ENCODE results near the gene GATA5.

GATA5 gene

DNA sequence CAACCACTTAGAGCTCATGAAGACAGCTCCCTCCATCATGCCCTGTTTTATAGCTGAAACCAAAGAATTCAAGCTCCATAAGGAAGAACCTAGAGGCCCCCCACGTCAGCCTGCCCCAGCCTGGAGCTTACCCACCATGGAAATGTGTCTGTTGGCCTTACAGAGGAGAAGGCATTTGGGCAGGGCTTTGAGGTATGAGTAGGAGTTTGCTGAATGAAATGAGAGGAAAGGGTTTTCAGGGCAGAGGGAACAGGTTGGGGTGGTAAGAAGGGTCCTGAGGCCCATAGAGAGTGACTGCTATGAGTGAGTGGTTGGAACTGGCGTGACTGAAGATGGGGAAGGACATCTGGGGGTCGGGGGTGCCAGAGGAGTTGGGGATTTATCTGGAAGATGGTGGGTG lies 12.7 kb upstream of the GATA5 start:
- no peak for DNase-seq (ENCODE audit: low read depth in 1 of 2, low spot score in 1 of 2)

DNA sequence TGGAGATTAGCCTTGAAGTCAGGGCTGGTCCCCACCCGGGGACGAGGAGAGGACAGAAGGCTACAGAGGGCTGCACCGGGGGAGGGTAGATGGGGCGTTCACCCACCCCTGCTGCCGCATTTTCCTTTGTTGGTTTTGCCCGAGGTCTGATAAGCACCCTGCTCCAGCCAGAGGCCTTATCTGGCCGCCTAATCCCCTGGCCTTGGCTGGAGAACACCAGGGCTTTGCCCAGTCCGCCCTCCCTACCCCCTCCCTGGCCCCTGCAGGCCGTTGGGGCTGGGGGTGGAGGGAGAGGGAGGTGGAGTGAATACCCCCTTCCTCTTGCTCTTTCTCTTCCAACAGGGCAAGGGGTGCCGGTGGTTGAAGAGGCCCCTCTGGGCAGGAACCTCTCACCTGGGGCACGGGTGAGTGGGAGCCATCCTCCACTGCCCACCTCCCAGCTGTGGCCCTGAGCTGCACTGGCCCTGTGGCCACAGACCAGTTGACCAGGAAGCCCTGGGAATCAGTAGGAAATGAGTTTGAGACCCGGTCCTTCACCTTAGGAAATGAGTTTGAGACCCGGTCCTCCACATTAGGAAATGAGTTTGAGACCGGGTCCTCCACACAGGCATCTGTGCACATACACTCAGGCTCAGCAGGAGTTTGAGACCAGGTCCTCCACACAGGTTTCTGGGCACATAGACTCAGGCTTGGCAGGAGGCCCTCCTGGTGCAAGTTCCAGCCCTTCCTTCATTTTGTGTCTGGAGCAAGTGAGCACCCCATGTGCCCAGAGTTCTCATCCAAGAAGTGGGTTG lies 12.0 kb upstream of the GATA5 start:
- no peak for DNase-seq (ENCODE audit: low read depth in 1 of 2, low spot score in 1 of 2)

DNA sequence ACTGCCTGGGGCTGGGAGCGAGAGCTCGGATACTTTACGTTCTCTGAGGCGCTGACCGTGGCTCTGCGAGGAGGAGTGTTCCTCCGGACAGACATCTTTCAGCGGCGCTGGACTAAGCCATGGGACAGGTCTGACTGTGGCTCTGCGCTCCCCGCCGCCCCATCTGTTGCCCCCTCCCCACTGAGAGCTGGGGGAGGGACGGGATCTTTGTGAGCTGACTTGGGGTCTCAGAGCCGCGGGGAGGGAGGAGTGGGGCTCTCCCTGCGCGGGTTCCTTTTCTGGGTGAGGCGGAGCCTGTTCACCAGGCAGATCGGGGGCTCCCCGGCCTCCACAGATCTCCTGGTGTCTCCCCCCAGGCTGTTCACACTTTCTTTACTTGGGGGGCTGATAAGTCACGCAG lies 11.3 kb upstream of the GATA5 start:
- DNase-seq (ENCODE audit: low read depth in 1 of 2, low spot score in 1 of 2) = no peak

DNA sequence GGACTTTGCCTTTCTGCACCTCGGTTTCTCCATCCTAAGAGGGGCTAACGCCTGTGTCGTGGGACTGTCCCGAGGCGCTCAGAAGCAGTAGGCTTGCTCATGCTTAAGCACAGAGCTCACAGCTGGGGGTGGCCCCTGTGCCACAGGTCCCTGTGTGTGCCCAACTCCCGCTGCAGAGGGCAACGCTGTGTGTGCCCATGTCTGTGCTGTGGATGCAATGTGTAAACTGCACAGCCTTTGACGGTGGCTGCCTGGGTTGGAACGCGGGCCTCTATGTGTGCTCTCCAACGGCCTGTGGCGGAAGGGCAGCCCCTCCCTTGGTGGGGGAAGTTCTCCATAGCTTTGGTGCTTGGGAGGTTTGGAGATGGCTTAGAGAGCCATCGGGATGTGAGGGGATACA lies 10.7 kb upstream of the GATA5 start:
- DNase-seq (ENCODE audit: low read depth in 1 of 2, low spot score in 1 of 2) = no peak

DNA sequence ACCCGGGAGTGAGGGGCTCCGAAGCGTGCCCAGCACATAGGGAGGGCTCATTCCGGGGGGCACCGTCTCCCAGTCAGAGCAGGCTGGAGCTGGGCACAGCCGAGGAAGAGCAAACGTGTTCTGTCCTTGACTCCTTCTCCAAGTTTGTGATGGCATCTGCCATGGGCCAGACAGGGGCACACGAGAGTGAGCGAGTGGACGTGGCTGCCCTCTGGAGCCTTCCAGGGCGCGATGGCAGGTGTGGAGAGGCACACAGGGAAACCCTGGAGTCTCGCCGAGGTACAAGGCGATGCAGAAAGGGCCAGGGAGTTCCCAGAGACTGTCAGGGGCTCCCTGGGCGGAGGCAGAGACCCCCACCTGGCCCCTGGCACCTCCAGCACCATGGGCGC lies 9.9 kb upstream of the GATA5 start:
- DNase-seq (ENCODE audit: low read depth in 1 of 2, low spot score in 1 of 2) = no peak

DNA sequence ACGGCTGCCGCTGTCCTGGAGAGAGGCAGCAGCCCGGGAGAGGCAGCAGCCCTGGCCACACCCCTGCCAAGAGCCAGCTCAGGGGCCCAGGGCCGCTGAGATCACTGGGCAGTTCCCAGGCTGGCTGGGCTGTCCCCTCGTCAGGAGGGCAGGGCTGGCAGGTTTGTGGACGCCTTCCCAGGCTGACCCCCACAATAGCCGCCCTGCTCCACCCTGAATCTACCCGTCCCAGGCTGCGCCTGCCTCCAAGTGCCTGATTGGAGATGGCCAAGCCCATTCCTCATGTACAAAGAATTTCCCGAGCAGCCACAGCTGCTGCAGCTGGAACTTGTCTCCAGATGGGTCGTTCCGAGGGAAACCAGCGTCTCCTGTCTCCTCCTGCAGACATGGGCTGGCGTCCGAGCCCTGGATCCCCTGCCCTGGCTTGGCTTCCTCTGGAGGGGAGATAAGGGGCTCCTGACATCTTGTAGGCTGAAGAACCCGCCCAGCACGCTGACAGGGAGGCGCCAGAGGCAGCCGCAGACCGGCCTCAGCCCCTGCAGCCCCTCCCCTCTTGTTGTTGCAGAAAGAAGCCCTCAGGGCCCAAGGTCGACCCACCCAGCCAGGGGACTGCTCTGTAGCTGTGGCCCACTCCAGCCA lies 9.4 kb upstream of the GATA5 start:
- no peak for DNase-seq (ENCODE audit: low read depth in 1 of 2, low spot score in 1 of 2)

DNA sequence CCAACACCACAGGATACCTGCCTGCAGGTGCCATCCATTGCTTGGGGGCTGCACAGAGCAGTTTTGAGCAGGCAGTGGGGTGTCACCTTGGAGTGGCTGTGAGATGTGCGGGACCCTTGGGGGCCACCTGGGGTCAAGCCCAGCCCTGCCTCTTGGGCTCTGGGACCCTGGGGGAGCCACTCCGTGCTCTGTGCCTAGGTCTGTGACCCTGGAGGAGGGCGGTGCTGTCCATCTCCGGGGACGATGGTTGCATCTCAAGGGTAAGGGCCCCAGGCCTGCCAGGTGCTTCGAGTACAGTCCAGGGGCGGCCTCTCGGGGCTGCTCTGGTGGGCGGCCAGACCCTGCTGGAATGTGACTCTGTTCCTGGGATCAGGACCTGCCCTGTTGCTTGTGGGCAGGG lies 8.7 kb upstream of the GATA5 start:
- no peak for DNase-seq (ENCODE audit: low read depth in 1 of 2, low spot score in 1 of 2)

DNA sequence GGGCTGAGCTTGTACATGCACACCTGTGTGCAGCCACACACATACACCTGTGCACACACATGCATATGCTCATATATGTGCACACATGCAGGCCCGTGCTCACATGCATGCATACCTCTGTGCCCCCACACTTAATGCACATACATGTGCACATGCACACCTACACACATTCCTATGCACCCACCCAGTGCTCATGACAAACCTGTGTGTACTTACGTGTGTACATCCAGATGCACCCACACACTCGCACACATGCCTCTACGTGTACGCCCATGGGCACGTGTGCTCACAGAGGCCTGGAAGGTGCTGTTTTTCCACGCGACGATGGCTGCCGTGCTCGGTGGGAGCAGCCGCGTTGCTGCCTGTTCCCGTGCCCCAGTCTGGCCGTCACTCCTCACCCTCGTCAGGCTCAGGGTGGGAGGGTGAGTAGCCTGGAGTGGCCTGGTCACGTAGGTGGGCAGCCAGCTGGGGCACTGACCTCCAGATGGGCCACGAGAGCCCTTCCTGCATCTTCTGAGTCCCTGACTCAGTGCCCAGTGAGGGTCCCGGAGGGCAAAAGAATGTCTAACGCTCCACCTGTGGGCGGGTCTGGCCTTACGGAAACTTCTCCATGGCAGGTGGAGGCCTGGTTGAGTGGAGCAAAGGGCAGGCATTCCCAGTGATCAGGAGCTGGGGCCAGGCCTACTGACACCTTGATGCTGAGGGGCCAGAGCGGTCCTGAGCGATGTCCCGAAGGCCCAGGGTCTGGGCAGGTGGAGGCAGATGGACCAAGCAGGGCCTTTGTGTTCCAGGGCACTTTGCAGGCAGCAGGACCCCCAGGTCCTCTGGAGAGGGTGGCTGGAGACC lies 8.0 kb upstream of the GATA5 start:
- DNase-seq (ENCODE audit: low read depth in 1 of 2, low spot score in 1 of 2) = no peak

DNA sequence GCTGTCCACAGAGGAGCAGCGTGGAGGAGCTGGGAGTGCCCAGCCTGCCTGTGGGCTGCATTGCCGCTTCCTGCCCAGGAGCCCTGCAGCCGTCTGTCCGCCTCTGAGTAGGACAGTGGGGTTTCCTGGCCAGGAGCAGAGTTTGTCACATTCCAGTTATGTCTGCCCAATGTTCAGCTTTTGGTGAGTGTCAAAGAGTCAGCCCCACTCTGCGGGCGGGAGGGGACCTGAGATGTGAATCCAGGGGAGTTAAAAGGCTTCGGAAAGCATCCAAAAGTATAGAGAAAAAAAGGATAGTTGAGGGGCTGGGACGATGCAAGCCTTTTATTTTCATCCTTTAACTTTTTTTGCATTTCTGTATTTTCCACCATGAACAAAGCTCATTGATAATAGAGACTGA lies 7.2 kb upstream of the GATA5 start:
- DNase-seq (ENCODE audit: low read depth in 1 of 2, low spot score in 1 of 2) = no peak

DNA sequence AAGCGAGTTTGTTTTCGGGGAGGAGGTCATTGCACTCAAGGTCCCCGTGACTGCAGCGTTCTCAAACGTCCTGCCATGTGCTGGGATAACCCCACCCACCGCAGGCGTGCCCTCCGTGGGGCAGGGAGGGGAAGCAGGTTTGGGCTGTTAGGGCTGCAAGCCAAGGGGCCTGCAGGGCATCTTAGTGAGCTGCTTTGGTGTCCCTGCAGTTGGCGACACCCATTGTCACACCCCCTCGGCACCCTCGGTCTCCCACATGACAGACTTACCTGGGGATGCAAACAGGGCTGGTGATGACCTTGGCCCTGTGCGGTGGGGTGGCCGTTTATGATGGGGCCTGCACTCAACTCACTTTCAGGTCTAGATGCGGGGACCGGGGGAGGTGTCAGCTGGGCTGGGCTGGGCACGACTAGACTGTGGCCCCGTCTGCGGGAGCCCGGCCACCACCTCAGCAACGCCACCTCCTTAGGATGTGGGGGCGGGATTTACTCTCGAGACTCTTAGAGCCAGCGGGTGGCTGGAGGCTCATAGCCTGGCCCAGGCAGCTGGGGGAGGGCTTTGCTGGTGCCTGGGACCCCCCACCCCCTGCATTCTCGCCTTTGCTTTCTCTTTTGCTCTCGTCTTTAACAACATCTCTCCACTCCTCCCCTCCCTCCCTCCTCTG lies 6.5 kb upstream of the GATA5 start:
- no peak for DNase-seq (ENCODE audit: low read depth in 1 of 2, low spot score in 1 of 2)

DNA sequence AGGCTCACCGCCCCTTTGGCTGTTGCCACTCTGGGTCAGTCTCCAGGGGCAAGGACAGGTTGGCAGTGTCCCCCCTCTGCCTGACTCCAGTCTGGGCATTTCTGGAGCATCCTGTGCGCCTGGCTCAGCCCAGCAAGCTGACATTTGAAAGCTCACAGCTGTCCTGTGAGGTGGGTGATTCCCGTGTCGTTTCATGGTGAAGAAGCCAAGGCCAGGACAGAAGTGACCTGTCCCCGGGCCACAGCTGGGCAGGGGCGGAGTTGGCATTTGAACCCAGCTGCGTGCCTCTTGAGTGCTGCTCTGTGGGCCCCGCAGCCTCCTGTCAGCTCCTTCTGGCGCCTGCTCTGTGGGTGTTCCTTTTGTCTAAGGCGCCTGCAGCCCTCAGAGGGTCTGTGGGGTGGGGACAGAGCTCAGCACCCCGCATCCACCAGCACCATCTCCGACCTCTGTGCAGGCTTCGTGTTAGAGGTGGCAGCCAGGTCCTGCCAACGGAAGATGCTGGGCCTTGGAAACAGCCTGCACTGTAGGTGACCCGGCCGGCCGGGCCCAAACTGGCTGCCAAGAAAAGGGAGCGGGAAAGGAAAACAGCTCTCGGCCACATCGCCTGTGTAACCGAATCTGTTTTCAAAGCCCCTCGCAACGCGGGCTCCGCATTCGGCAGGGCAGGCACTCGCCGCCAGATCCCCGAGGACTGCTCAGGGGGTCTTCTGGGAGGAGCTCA lies 5.8 kb upstream of the GATA5 start:
- DNase-seq (ENCODE audit: low read depth in 1 of 2, low spot score in 1 of 2) = no peak

DNA sequence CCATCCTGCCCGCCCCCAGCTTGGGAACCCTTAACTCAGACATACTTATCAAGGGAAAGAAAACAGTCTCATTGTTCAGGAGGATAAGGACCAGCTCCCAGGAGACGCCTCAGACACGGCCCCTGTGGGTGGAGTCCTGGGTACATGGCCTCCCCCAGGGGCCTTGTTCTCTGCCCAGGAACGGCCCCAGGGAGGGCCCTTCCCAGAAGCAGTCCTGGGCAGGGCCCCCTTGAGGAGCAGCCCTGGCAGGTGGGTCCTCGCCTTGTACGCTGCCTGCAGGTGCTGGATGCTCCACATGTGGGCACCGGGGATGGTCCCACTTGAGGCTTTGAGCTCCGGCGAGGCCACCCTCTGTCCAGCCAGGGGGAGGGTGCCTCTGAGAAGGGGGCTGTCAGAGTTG lies 4.5 kb upstream of the GATA5 start:
- no peak for DNase-seq (ENCODE audit: low read depth in 1 of 2, low spot score in 1 of 2)

DNA sequence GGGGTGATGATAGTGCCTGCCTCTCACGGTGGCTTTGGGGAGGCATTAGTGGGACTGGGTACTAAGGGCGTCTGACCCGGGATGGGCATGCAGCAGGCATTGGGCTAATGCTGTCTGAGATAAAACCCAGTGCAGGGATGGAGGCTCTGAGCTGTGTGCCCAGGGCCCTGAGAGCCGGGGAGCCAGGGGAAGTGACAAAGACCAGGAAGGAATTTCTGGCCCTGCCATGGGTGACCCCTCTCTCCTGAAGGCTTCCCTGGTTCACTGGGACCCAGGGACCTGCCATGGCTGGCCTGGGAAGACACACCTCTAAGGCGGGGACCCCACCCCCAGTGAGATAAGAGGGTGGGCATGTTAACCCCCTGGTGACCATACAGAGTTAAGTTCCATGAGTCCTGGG lies 3.9 kb upstream of the GATA5 start:
- DNase-seq (ENCODE audit: low read depth in 1 of 2, low spot score in 1 of 2) = no peak

DNA sequence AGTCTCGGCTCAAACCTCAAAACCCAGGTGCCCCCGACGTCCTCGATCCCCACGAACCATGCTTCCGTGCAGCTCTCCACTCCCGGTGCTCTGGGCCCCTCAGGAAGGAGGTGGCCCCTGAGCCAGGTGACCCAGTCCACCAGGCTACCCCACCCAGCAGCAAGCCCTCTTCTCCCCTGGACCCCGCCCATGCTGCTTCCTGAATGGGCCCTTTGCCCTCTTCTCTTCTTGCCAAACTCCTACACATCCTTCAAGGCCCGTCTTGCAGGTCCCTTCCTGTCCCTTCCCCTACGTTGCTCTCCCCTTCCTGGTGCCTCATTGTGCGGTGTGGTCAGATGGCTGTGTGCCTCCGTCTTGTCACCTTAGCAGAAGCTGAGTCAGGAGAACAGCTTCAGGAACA lies 3.4 kb upstream of the GATA5 start:
- DNase-seq (ENCODE audit: low read depth in 1 of 2, low spot score in 1 of 2) = no peak

DNA sequence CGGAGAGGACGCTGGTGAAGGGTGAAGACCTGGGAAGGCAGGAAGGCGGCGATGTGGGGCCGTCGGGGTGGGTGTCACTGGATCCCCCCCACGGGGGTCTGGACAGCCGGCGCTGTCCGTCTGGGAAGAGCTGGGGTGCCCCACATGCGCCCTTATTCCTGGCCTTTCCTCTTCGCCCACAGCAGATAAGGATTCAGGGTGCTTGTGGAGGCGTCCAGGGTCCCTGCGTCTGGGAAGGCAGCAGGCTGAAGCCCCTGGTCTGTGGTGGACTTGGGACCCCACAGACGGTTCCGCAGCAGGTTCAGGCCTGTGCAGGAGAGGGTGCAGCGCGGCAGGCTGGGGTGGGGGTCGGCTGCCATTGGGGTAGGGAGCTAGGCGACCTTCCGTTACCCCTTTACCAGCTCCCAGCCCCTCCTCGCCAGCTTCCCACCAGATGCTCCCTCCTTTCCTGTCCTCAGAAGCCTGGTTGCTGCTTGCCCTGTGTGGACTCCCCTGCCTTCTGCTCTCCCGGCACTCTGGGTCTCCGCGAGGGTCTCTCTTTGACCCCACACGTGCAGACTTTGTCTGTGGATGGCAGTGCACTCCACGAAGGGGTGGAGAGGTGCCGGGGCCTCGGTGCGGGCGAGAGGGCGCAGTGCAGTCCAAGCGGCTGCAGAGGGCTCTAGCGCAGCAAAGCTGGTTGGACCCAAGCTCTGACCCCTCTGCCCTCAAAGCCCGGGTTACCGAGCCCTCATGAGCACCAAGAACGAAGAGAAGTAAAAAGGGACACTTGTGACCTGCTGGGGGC lies 2.1 kb upstream of the GATA5 start:
- DNase-seq (ENCODE audit: low read depth in 1 of 2, low spot score in 1 of 2) = no peak

DNA sequence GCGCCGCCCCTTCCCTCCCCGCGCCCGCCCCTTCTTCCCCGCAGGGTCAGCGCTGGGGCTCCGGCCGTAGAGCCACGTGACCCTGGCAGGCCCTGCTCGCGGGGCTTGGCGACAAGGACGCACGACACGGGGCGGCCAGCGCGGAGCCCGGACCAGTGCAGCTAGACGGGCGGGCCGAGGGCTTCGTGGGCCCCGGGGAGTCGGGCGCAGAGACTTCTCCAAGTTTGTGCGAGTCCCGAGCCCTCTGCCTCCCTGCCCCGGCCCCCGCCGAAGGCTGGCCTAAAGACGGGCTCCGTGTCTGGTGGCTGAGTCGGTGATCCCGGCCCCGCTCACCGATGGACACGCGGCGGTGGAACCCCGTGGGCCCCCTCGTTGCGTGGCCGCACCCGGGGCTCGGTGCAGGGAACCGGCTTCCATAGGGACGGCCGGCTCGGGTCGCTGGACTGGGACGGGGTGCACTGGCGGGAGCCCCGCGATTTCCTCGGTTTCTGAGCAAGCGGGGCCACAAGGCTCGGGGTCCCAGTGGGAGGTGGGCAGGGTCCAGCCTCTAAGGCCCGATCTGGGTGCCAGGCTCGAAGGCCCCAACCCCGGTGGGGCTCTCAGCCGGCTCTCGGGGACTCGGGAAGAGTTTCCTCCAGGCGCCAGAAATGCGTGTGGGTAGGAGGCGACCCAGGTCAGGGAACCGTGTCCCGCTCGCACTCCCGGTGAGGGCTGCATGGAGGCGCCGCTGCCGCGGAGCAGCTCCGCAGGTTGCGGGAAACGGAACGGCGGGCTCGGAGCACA lies 452 bp upstream of the GATA5 start:
- no peak for DNase-seq (ENCODE audit: low read depth in 1 of 2, low spot score in 1 of 2)

DNA sequence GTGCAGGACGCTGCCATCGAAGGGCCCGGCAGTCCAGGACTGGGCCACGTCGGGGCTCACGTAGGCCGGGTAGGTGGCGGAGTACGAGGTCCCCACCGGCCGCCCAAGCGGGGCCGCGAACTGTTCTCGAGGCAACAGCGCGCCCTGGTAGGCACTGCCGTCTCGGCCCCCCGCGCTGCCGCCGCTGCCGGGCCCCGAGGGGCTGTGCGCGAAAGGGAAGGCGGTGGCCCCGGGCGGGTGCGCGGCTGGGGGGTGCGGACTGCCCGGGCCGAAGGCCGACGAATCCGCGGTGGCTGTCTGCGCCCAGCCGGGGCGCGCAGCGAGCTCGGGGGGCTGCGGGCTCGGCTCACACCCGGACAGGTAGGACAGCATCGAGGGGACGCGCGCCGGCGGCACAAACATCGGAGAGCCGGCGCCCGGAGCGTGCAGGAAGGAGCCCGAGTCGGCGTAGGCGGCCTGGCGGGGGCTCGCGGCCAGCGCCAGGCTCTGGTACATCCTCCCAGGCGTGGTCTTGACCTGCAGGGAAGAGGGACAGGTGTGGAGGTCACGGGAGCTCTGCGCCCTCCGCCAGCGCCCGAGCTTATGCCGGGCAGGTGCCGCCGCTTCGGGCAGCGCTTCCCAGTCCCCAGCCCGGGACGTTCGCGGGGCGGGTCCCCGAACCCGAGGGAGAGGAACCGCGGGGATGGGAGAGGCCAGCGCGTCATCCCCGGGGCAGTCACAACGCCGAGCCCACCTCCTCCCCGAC lies 596 bp downstream of the GATA5 start:
- DNase-seq (ENCODE audit: low read depth in 1 of 2, low spot score in 1 of 2) = no peak

DNA sequence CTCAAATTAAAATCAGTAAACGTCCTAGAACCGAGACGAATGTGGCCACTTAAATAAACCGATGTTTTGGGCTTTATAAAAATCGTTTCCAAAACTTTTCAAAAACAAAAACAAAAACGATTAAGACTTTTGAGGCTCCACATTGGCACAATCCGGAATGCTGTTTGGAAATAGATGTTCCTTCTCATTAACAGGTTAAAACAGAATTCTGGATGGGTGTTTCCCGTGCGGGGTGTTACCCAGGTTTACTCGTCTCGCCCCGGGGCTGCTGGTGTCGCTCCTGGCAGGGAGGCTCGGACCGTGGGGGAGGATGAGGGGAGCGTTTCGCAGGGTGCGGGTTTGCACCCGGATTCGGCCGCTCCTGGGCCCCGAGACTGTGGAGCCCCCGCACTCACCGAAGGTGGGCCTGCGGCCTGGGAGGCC lies 1.2 kb downstream of the GATA5 start:
- no peak for DNase-seq (ENCODE audit: low read depth in 1 of 2, low spot score in 1 of 2)
